K562 (cell line): ENCODE data around the gene CHCHD6. TPM values are rescaled to one million over a fixed set of nuclear protein-coding genes. Genes with fewer than 3 reads are reported as not detected.

Experiments used
- ARID1B ChIP-seq: fragments of 450-650 bp; IDR thresholded peaks from 2 replicates; pipeline ENCODE4 v1.6.1; 2016; ENCODE audit warnings: antibody characterized with exemption, mild to moderate bottlenecking, inconsistent platforms
- CBX2 ChIP-seq: fragments of 200-600 bp; sonication (generic); IDR thresholded peaks from one replicate; pipeline ENCODE4 v1.6.1; 2012; ENCODE audit warnings: mild to moderate bottlenecking, low read length, inconsistent platforms; ENCODE audit not compliant: insufficient read depth, poor library complexity, severe bottlenecking
- CHD2 ChIP-seq: IDR thresholded peaks from 2 replicates; pipeline ENCODE4 v1.6.1; 2011; ENCODE audit warnings: low read depth, low read length
- CXXC5 ChIP-seq: fragments of 250-450 bp; sonication (Bioruptor Pico); IDR thresholded peaks from 2 replicates; pipeline ENCODE4 v1.8.0; 2022; ENCODE audit warnings: inconsistent platforms, mild to moderate bottlenecking, moderate library complexity
- DPF2 ChIP-seq: fragments of 450-650 bp; IDR thresholded peaks from 2 replicates; pipeline ENCODE4 v1.6.1; 2016
- EP400 ChIP-seq: fragments of 450-650 bp; IDR thresholded peaks from 2 replicates; pipeline ENCODE4 v1.6.1; 2017; ENCODE audit warnings: antibody characterized with exemption, mild to moderate bottlenecking, moderate library complexity
- GATAD2B ChIP-seq: fragments of 450-650 bp; IDR thresholded peaks from 2 replicates; pipeline ENCODE4 v1.6.1; 2017; ENCODE audit warnings: mild to moderate bottlenecking, borderline replicate concordance
- GMEB1 ChIP-seq: fragments of 250-450 bp; sonication (Bioruptor Pico); IDR thresholded peaks from 2 replicates; pipeline ENCODE4 v1.4.0; 2020; ENCODE audit warnings: mild to moderate bottlenecking
- MAFG ChIP-seq: fragments of 450-650 bp; conservative IDR thresholded peaks from 2 replicates; pipeline ENCODE4 v1.6.1; 2016; ENCODE audit warnings: missing genetic modification characterization, missing compliant biosample characterization
- MITF ChIP-seq: IDR thresholded peaks from 2 replicates; pipeline ENCODE4 v1.6.1; 2014; ENCODE audit warnings: antibody characterized with exemption
- MTA1 ChIP-seq: fragments of 450-650 bp; IDR thresholded peaks from 2 replicates; pipeline ENCODE4 v1.6.1; 2017; ENCODE audit warnings: borderline replicate concordance
- NCOA6 ChIP-seq: fragments of 450-650 bp; IDR thresholded peaks from 2 replicates; pipeline ENCODE4 v1.6.1; 2017; ENCODE audit warnings: mild to moderate bottlenecking
- NFXL1 ChIP-seq: fragments of 450-650 bp; formaldehyde crosslinking; IDR thresholded peaks from 2 replicates; pipeline ENCODE4 v1.4.0; 2021; ENCODE audit warnings: mild to moderate bottlenecking
- NRF1 ChIP-seq, 2 experiments: fragments of 450-650 bp; IDR thresholded peaks in 1 of 2; conservative IDR thresholded peaks in 1 of 2; 2 replicates each; pipeline ENCODE4 v1.6.1; 2014; ENCODE audit warnings: mild to moderate bottlenecking in 2 of 2
- PHB ChIP-seq: fragments of 250-450 bp; sonication (Bioruptor Pico); IDR thresholded peaks from 2 replicates; pipeline ENCODE4 v1.5.0; 2021
- SMARCB1 ChIP-seq: IDR thresholded peaks from 2 replicates; pipeline ENCODE4 v1.6.1; 2011; ENCODE audit warnings: improper control_type of control experiment, low read depth; ENCODE audit not compliant: insufficient read length
- SREBF2 ChIP-seq: sonication (generic); formaldehyde crosslinking; IDR thresholded peaks from 2 replicates; pipeline ENCODE4 v1.4.0; 2020; ENCODE audit warnings: mild to moderate bottlenecking, missing genetic modification reagents
- TOE1 ChIP-seq, 2 experiments: fragments of 450-650 bp in 1 of 2; sonication (generic) in 1 of 2; formaldehyde crosslinking in 1 of 2; IDR thresholded peaks; 2 replicates each; pipeline versions ENCODE4 v1.7.1 to v1.8.0; 2016 to 2022; ENCODE audit warnings: borderline replicate concordance in 2 of 2, mild to moderate bottlenecking in 2 of 2, antibody characterized with exemption in 1 of 2, inconsistent platforms in 1 of 2, low read depth in 1 of 2, missing genetic modification reagents in 1 of 2, moderate library complexity in 1 of 2
- USF1 ChIP-seq: sonication (generic); formaldehyde crosslinking; IDR thresholded peaks from 2 replicates; pipeline ENCODE4 v1.9.0; 2022; ENCODE audit warnings: mild to moderate bottlenecking, missing genetic modification reagents
- ZBTB12 ChIP-seq: fragments of 250-450 bp; sonication (Bioruptor Pico); IDR thresholded peaks from 2 replicates; pipeline ENCODE4 v1.4.0; 2020
- ZNF707 ChIP-seq: fragments of 250-450 bp; sonication (Bioruptor Pico); conservative IDR thresholded peaks from 2 replicates; pipeline ENCODE4 v1.8.0; 2022; ENCODE audit warnings: inconsistent platforms, mild to moderate bottlenecking, moderate library complexity
- ZNF740 ChIP-seq, 3 experiments: fragments of 200-800 bp in 1 of 3; sonication (Bioruptor generic) in 1 of 3; sonication (generic) in 1 of 3; formaldehyde crosslinking in 1 of 3; IDR thresholded peaks; 2 replicates each; pipeline versions ENCODE4 v1.6.1 to v1.8.0; 2016 to 2022; ENCODE audit warnings: mild to moderate bottlenecking in 2 of 3, missing compliant biosample characterization in 2 of 3, missing genetic modification characterization in 2 of 3, missing genetic modification reagents in 1 of 3
- polyA plus RNA-seq, 8 experiments: library from polyadenylated mRNA; depleted of rRNA in 4 of 8; stranded (reverse) in 5 of 8; unstranded in 3 of 8; fragments of >200 nt; fragmentation: Nextera tagmentation in 2 of 8; fragmentation: Illumina TruSeq in 1 of 8; extraction: Ambion mirVana in 2 of 8; extraction: Trizol in 1 of 8; gene quantifications; 2 replicates each; pipeline versions ENCODE4 v1.2.1 to v1.2.3, GENCODE V29; 2011 to 2014; ENCODE audit warnings: inconsistent platforms in 1 of 8, missing spikeins in 1 of 8
- total RNA-seq, 7 experiments: library from RNA; depleted of rRNA in 6 of 7; stranded (reverse); fragments of >200 nt in 6 of 7; fragmentation: Illumina TruSeq in 2 of 7; extraction: Trizol in 2 of 7; gene quantifications; 2 replicates each; pipeline versions ENCODE4 v1.2.1 to v1.2.3, GENCODE V29; 2011 to 2021; ENCODE audit warnings: low replicate concordance in 1 of 7

Gene CHCHD6
- total and polyA plus RNA-seq, 9 of the 15 experiments (the other 6 are each of a cell fraction or from before 2014, with no cell fraction given), result 4.6 to 18.6 (median 10.9) TPM

GRCh38 chr3:126703512-126704493, at the start of gene CHCHD6 (continued):
- TF ChIP-seq ZNF740 (CRISPR knock-in tag; IDR thresholded peaks at IDR 0.05) (no peak), ZNF740 (tag; IDR thresholded peaks at IDR 0.05) (no peak), NFXL1 (no peak), ZNF707 (CRISPR knock-in tag) (no peak), GATAD2B (no peak), DPF2 (no peak), MTA1 (no peak), EP400 (no peak; the same call in 1 of the 2 replicates), MAFG (no peak), NRF1 (conservative IDR thresholded peaks at IDR 0.05 in 1 of 2, IDR thresholded peaks at IDR 0.05 in 1 of 2) (peak; percentile 45 to 53; a peak in 3 of 4 replicates), GMEB1 (CRISPR knock-in tag) (peak; percentile 50), NCOA6 (no peak), TOE1 (IDR thresholded peaks at IDR 0.05; ENCODE audit: borderline replicate concordance) (no peak), TOE1 (CRISPR knock-in tag; IDR thresholded peaks at IDR 0.05; ENCODE audit: borderline replicate concordance, low read depth) (no peak), MITF (no peak), SREBF2 (CRISPR knock-in tag) (no peak), CBX2 (no peak), CHD2 (peak; percentile 88), USF1 (CRISPR knock-in tag) (no peak), ZBTB12 (CRISPR knock-in tag) (no peak), CXXC5 (CRISPR knock-in tag) (peak; percentile 76), PHB (CRISPR knock-in tag) (no peak), SMARCB1 (no peak), ARID1B (no peak)
